KBM-7 (cell line): ENCODE data around the gene GPD2.
"Not testable (repeated sequence)": the region's sequence is repeated elsewhere in the genome, so short reads cannot be mapped to it uniquely, and the experiment has no call there.

Source experiments
- DNase-seq: peaks from one replicate; pipeline ENCODE4 v3.0.0-alpha.2; 2015
- in situ Hi-C: fragments of 300-500 bp; cut with MboI; formaldehyde crosslinking; loops from 2 replicates; pipeline ENCODE4 v1.14.3; 2020; ENCODE audit warnings: low sequenced_read_pairs, low pct_unique_long_range_greater_than_20kb, mixed read lengths

GPD2 gene

GRCh38 chr2:156615836-156616322 lies 179.7 kb downstream of the GPD2 start:
- no peak for DNase-seq
- in situ Hi-C loops = no loop called here

GRCh38 chr2:156618071-156618470 lies 181.9 kb downstream of the GPD2 start:
- DNase-seq, in situ Hi-C loops: not testable (repeated sequence)

GRCh38 chr2:156619021-156619539 lies 182.9 kb downstream of the GPD2 start:
- in situ Hi-C loops = no loop called here
- no peak for DNase-seq

GRCh38 chr2:156622491-156622890 lies 186.3 kb downstream of the GPD2 start:
- no peak for DNase-seq
- in situ Hi-C loops = no loop called here

- in situ Hi-C loops = no loop called here
Observed at GRCh38 chr2:156625360-156626170, 189.4 kb downstream of the GPD2 start.

GRCh38 chr2:156626931-156627330 lies 190.8 kb downstream of the GPD2 start:
- in situ Hi-C loops = no loop called here
- DNase-seq = no peak

More at GRCh38 chr2:156625360-156626170, 189.4 kb downstream of the GPD2 start:
- no peak for DNase-seq

- in situ Hi-C loops = no loop called here
- DNase-seq = no peak
Observed at GRCh38 chr2:156630579-156631337, 194.6 kb downstream of the GPD2 start.

- in situ Hi-C loops = no loop called here
- DNase-seq = no peak
Observed at GRCh38 chr2:156635646-156636045, 199.5 kb downstream of the GPD2 start.
